SK-N-SH (cell line): ENCODE data around the gene CCDC102A. TPM values are rescaled to one million over a fixed set of nuclear protein-coding genes. Genes with fewer than 3 reads are reported as not detected.
A peak's percentile ranks its signal among the peaks of the same experiment; 100 is the strongest.

Experiments used
- CTCF ChIA-PET: fragments of 300-600, 350-600 bp; formaldehyde crosslinking; extraction: SDS; loops from one replicate; lab custom pipeline; 2021; lab: Yijun Ruan, JAX
- POLR2A ChIA-PET: fragments of 350-600 bp; sonication (Branson Sonifier 250); formaldehyde crosslinking; extraction: SDS; loops from one replicate; lab custom pipeline; 2020; ENCODE audit warnings: antibody characterized with exemption, inconsistent platforms; lab: Yijun Ruan, JAX
- DNase-seq: peaks from one replicate; pipeline ENCODE4 v3.0.0; 2012
- H2AFZ ChIP-seq: fragments of 200-600 bp; sonication (generic); 2 replicates; pipeline ENCODE4 v1.8.1; 2016; ENCODE audit warnings: antibody characterized with exemption, mild to moderate bottlenecking, low read depth
- H3F3A ChIP-seq: fragments of 200-600 bp; sonication (generic); replicated peaks from 2 replicates; pipeline ENCODE3; 2016; ENCODE audit warnings: antibody characterized with exemption, mild to moderate bottlenecking; ENCODE audit not compliant: insufficient read depth
- H3K27ac ChIP-seq, 2 experiments: fragments of 200-500 bp in 1 of 2; fragments of 200-600 bp in 1 of 2; sonication (Bioruptor generic) in 1 of 2; sonication (generic), shearing (Covaris generic) in 1 of 2; 2 replicates each; pipeline versions ENCODE4 v1.5.1 to v1.6.1; 2014 to 2016; ENCODE audit warnings: low read depth in 2 of 2, inconsistent platforms in 1 of 2, low read length in 1 of 2, mild to moderate bottlenecking in 1 of 2, mixed read lengths in 1 of 2
- H3K27me3 ChIP-seq: fragments of 200-600 bp; sonication (generic), shearing (Covaris generic); 2 replicates; pipeline ENCODE4 v1.6.1; 2016; ENCODE audit warnings: mixed run types; ENCODE audit not compliant: insufficient read depth
- H3K36me3 ChIP-seq, 2 experiments: fragments of 200-500 bp in 1 of 2; fragments of 200-600 bp in 1 of 2; sonication (Bioruptor generic) in 1 of 2; sonication (generic) in 1 of 2; replicated peaks in 1 of 2; 2 replicates each; pipeline versions ENCODE3 to v1.5.1; 2014 to 2016; ENCODE audit warnings: low read length in 1 of 2, mild to moderate bottlenecking in 1 of 2; ENCODE audit not compliant: insufficient read depth in 2 of 2, control insufficient read depth in 1 of 2
- H3K4me1 ChIP-seq, 2 experiments: fragments of 200-500 bp in 1 of 2; fragments of 200-600 bp in 1 of 2; sonication (Bioruptor generic) in 1 of 2; sonication (generic), shearing (Covaris generic) in 1 of 2; 2 replicates each; pipeline versions ENCODE4 v1.5.1 to v1.6.1; 2014 to 2016; ENCODE audit warnings: low read depth in 1 of 2, low read length in 1 of 2, mixed run types in 1 of 2; ENCODE audit not compliant: insufficient read depth in 2 of 2, control insufficient read depth in 1 of 2
- H3K4me2 ChIP-seq: fragments of 200-600 bp; sonication (generic), shearing (Covaris generic); 2 replicates; pipeline ENCODE4 v1.6.1; 2017; ENCODE audit warnings: mixed run types
- H3K4me3 ChIP-seq, 2 experiments: fragments of 200-500 bp in 1 of 2; fragments of 200-600 bp in 1 of 2; sonication (Bioruptor generic) in 1 of 2; sonication (generic), shearing (Covaris generic) in 1 of 2; 2 replicates each; pipeline versions ENCODE4 v1.5.1 to v1.8.1; 2014 to 2016; ENCODE audit warnings: low read depth in 2 of 2, inconsistent platforms in 1 of 2, low read length in 1 of 2, mild to moderate bottlenecking in 1 of 2, mixed read lengths in 1 of 2, moderate library complexity in 1 of 2
- H3K79me2 ChIP-seq: fragments of 200-600 bp; sonication (generic); 2 replicates; pipeline ENCODE4 v1.8.1; 2017; ENCODE audit warnings: mild to moderate bottlenecking; ENCODE audit not compliant: insufficient read depth
- H3K9ac ChIP-seq: fragments of 200-600 bp; sonication (generic); 2 replicates; pipeline ENCODE4 v1.6.1; 2017; ENCODE audit warnings: mixed run types
- H3K9me2 ChIP-seq: fragments of 200-600 bp; sonication (generic); 2 replicates; pipeline ENCODE4 v1.6.1; 2017; ENCODE audit warnings: mixed run types
- H3K9me3 ChIP-seq: fragments of 200-600 bp; sonication (generic); 2 replicates; pipeline ENCODE4 v1.6.1; 2017; ENCODE audit warnings: mixed run types, mild to moderate bottlenecking, moderate library complexity
- H4K20me1 ChIP-seq: fragments of 200-600 bp; sonication (generic); 2 replicates; pipeline ENCODE4 v1.6.1; 2017; ENCODE audit warnings: mild to moderate bottlenecking, mixed run types; ENCODE audit not compliant: insufficient read depth
- EP300 ChIP-seq, 2 experiments: IDR thresholded peaks; 2 replicates each; pipeline versions ENCODE4 v1.4.0 to v1.6.1; 2012; ENCODE audit warnings: borderline replicate concordance in 1 of 2, low read depth in 1 of 2, low read length in 1 of 2
- FOXJ3 ChIP-seq: sonication (generic); formaldehyde crosslinking; IDR thresholded peaks from 2 replicates; pipeline ENCODE4 v1.5.1; 2020; ENCODE audit warnings: mild to moderate bottlenecking, missing genetic modification reagents
- JUND ChIP-seq: IDR thresholded peaks from 2 replicates; pipeline ENCODE4 v1.4.0; 2012
- NFIC ChIP-seq: IDR thresholded peaks from 2 replicates; pipeline ENCODE4 v1.4.0; 2012; ENCODE audit warnings: borderline replicate concordance
- RAD21 ChIP-seq: IDR thresholded peaks from 2 replicates; pipeline ENCODE4 v1.6.1; 2012; ENCODE audit warnings: mild to moderate bottlenecking, low read length
- RXRA ChIP-seq: IDR thresholded peaks from 2 replicates; pipeline ENCODE4 v1.4.0; 2012; ENCODE audit warnings: low read depth, mild to moderate bottlenecking, borderline replicate concordance
- SMC3 ChIP-seq: IDR thresholded peaks from 2 replicates; pipeline ENCODE4 v1.6.1; 2012; ENCODE audit warnings: low read depth, low read length, improper control_type of control experiment
- YY1 ChIP-seq: IDR thresholded peaks from 2 replicates; pipeline ENCODE4 v1.4.0; 2012; ENCODE audit warnings: low read depth, mild to moderate bottlenecking
- WGBS: methylation state at CpG from one replicate; pipeline ENCODE4 v1.1.6; 2017; ENCODE audit warnings: low lambda C conversion rate; 5-methylcytosine and 5-hydroxymethylcytosine counted together
- polyA plus RNA-seq, 3 experiments: library from polyadenylated mRNA; depleted of rRNA; stranded (reverse); fragments of >200 nt; gene quantifications; 2 replicates each; pipeline ENCODE4 v1.2.3, GENCODE V29; 2012
- TF ChIP-seq, protein P1 (sequence below): IDR thresholded peaks from 2 replicates; pipeline ENCODE4 v1.4.0; 2012; ENCODE audit warnings: low read depth, borderline replicate concordance
- TF ChIP-seq, protein P2 (sequence below): IDR thresholded peaks from 2 replicates; pipeline ENCODE4 v1.4.0; 2012; ENCODE audit warnings: low read depth, borderline replicate concordance
- TF ChIP-seq, protein P3 (sequence below): IDR thresholded peaks from 2 replicates; pipeline ENCODE4 v1.4.0; 2012; ENCODE audit warnings: low read depth
- TF ChIP-seq, protein P4 (sequence below): fragments of 150-350 bp; IDR thresholded peaks from 2 replicates; pipeline ENCODE4 v1.6.1; 2017; ENCODE audit warnings: antibody characterized with exemption, low read length, low read depth, borderline replicate concordance

The CCDC102A gene
- polyA plus RNA-seq, 1 of the 3 experiments (the other 2 are of a cell fraction) = 26.2 TPM

DNA sequence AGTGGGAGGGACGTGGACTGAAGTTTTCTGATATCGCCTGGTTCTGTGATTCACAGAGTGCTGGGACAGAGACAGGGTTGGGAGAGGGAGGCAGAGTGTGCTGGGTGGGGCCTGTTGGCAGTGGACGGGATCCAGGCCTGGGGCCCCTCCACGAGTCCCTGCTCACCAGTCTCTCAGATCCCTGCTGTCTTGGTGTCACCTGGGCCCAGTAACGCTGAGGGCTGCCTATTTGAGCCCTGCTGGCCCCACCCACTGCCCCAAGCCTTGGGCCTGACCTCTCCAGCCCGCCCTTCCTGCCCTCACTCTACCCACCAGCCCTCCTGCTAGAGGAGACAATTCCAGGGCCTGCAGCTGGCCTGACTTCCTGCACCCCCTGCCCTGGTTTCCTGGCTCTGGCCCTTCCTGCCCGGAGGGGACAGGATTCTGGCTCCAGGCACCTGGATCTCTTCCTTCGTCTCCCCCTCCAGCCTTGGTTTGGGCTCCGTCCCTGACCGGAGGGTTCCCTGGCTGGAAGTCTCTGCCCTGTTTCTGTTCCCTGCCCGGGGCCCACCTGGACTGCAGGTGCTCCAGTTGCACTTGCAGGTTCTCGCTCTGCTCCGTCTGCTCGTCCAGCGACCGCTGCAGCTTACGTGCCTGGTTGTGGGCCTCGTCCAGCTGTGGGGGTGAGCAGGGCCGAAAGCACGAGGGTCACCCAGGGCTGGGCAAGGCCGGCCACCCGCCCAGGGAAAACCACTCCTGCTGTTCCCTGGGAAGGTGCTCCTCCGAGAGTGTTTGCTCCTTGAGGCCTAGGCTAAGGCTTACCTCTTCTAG lies 21.4 kb downstream of the CCDC102A start:
- Histone ChIP-seq H3K9me2 (no peaks in the 10 kb centered on the region), H3K27ac (peak overlapping the region in 1 of 2 experiments; percentile 80; a peak in 2 of 4 replicates), H3K79me2 (no peaks in the 10 kb centered on the region), H2AFZ (no peak overlapping the region), H3K9me3 (no peaks in the 10 kb centered on the region), H3K9ac (no peak overlapping the region), H3K4me2 (no peak overlapping the region), H3K36me3 (peaks cover 3 to 8% of the 10 kb centered on the region in 2 experiments), H3K4me3 (no peak overlapping the region), H4K20me1 (no peaks in the 10 kb centered on the region), H3F3A (no peaks in the 10 kb centered on the region), H3K27me3 (no peaks in the 10 kb centered on the region), H3K4me1 (peaks cover 0 to 32% of the 10 kb centered on the region in 2 experiments; a peak in 1 of 4 replicates)
- CTCF ChIA-PET = interaction anchor here (2.7 to 23.0 kb wide), 4 partner anchors 37 to 214 kb away, joined by 10 to 426 read pairs (median 286); partner anchors contain the start of genes DOK4 and POLR2C
- 92% methylated on average over 18 of the region's 23 CpGs for WGBS
- peak; percentile 80 for DNase-seq
- POLR2A ChIA-PET = interaction anchor here (1.9 to 2.4 kb wide), 2 partner anchors 31 to 42 kb away, joined by 9 to 10 read pairs; no protein-coding TSS in a partner anchor
- TF ChIP-seq FOXJ3 (CRISPR knock-in tag) = peak; percentile 43; the same call in 1 of the 2 replicates
- TF ChIP-seq, protein P1, sequence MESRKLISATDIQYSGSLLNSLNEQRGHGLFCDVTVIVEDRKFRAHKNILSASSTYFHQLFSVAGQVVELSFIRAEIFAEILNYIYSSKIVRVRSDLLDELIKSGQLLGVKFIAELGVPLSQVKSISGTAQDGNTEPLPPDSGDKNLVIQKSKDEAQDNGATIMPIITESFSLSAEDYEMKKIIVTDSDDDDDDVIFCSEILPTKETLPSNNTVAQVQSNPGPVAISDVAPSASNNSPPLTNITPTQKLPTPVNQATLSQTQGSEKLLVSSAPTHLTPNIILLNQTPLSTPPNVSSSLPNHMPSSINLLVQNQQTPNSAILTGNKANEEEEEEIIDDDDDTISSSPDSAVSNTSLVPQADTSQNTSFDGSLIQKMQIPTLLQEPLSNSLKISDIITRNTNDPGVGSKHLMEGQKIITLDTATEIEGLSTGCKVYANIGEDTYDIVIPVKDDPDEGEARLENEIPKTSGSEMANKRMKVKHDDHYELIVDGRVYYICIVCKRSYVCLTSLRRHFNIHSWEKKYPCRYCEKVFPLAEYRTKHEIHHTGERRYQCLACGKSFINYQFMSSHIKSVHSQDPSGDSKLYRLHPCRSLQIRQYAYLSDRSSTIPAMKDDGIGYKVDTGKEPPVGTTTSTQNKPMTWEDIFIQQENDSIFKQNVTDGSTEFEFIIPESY = no peak
- peak in 1 of 2 experiments; percentile 65; a peak in 1 of 4 replicates for TF ChIP-seq EP300 (IDR thresholded peaks at IDR 0.05; ENCODE audit: borderline replicate concordance in 1 of 2, low read depth in 1 of 2, low read length in 1 of 2)

DNA sequence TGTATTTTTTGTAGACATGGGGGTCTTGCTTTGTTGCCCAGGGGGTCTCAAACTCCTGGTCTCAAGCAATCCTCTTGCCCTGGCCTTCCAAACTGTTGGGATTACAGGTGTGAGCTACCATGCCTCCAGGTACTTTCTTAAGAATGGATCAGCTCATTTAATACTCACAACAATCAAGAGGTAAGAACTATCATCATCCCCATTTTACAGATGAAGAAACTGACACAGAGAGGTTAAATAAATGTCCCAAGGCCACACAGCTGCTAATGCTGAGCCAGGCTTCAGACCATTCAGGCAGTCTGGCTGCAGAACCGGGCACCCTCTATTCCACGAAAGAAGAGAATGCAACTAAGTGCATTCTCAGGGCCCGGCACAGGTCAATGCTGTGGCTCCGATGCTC lies 22.0 kb downstream of the CCDC102A start:
- H3K79me2 ChIP-seq = no peaks in the 10 kb centered on the region
- H4K20me1 ChIP-seq = no peaks in the 10 kb centered on the region
- no peaks in the 10 kb centered on the region for H3K9me2 ChIP-seq
- H3K27ac ChIP-seq = peak overlapping the region in 1 of 2 experiments; percentile 80; a peak in 2 of 4 replicates
- peaks cover 3 to 8% of the 10 kb centered on the region in 2 experiments for H3K36me3 ChIP-seq
- H3K9me3 ChIP-seq = no peaks in the 10 kb centered on the region
- peaks cover 0 to 38% of the 10 kb centered on the region in 2 experiments; a peak in 1 of 4 replicates for H3K4me1 ChIP-seq
- TF ChIP-seq NFIC (no peak), EP300 (IDR thresholded peaks at IDR 0.05; ENCODE audit: borderline replicate concordance in 1 of 2, low read depth in 1 of 2, low read length in 1 of 2) (no peak), RXRA (no peak), RAD21 (no peak), YY1 (no peak), SMC3 (no peak), JUND (no peak)
- TF ChIP-seq, protein P2, sequence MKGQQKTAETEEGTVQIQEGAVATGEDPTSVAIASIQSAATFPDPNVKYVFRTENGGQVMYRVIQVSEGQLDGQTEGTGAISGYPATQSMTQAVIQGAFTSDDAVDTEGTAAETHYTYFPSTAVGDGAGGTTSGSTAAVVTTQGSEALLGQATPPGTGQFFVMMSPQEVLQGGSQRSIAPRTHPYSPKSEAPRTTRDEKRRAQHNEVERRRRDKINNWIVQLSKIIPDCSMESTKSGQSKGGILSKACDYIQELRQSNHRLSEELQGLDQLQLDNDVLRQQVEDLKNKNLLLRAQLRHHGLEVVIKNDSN = no peak
- TF ChIP-seq, protein P3, sequence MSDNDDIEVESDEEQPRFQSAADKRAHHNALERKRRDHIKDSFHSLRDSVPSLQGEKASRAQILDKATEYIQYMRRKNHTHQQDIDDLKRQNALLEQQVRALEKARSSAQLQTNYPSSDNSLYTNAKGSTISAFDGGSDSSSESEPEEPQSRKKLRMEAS = no peak
- TF ChIP-seq, protein P4, sequence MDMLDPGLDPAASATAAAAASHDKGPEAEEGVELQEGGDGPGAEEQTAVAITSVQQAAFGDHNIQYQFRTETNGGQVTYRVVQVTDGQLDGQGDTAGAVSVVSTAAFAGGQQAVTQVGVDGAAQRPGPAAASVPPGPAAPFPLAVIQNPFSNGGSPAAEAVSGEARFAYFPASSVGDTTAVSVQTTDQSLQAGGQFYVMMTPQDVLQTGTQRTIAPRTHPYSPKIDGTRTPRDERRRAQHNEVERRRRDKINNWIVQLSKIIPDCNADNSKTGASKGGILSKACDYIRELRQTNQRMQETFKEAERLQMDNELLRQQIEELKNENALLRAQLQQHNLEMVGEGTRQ = no peak
- TF ChIP-seq, protein P1 = no peak
- no peak for DNase-seq
- 33% methylated on average over 1 of the region's 4 CpGs for WGBS
- H3K4me2 ChIP-seq = no peak overlapping the region
- ChIA-PET CTCF (interaction anchor here (0.6 to 23.0 kb wide), 5 partner anchors 14 to 214 kb away, joined by 3 to 426 read pairs (median 218); partner anchors contain the start of genes DOK4 and POLR2C), POLR2A (interaction anchor here (1.9 to 2.4 kb wide), 2 partner anchors 30 to 41 kb away, joined by 9 to 10 read pairs; no protein-coding TSS in a partner anchor)
- no peaks in the 10 kb centered on the region for H3K27me3 ChIP-seq
- H3K9ac ChIP-seq = no peak overlapping the region
- H3K4me3 ChIP-seq = no peak overlapping the region
- no peaks in the 10 kb centered on the region for H3F3A ChIP-seq
- no peak overlapping the region for H2AFZ ChIP-seq
